A549 (cell line): ENCODE results near the gene UBE3B.

Source experiments
- CEBPB ChIP-seq, 2 experiments: fragments of >200 bp in 1 of 2; sonication (Bioruptor Twin) in 1 of 2; formaldehyde crosslinking in 1 of 2; IDR thresholded peaks; 2 replicates each; pipeline ENCODE4 v1.6.1; 2012 to 2016
- HDAC2 ChIP-seq: fragments of 200-600 bp; sonication (generic); IDR thresholded peaks from 2 replicates; pipeline ENCODE4 v1.6.1; 2016
- HOXA7 ChIP-seq: fragments of 250-450 bp; sonication (Bioruptor Pico); IDR thresholded peaks from 2 replicates; pipeline ENCODE4 v1.5.0; 2020; ENCODE audit warnings: mild to moderate bottlenecking, moderate library complexity
- MAFK ChIP-seq: fragments of 450-650 bp; IDR thresholded peaks from 2 replicates; pipeline ENCODE4 v1.6.1; 2014; ENCODE audit not compliant: partially characterized antibody
- MAZ ChIP-seq: fragments of 150-350 bp; IDR thresholded peaks from 2 replicates; pipeline ENCODE4 v1.6.1; 2014; ENCODE audit warnings: antibody characterized with exemption, low read depth, low read length, borderline replicate concordance
- POLR2AphosphoS2 ChIP-seq: conservative IDR thresholded peaks from 2 replicates; pipeline ENCODE4 v1.6.1; 2012; ENCODE audit warnings: low read length, improper control_type of control experiment, inconsistent platforms
- RCOR1 ChIP-seq: fragments of 150-350 bp; IDR thresholded peaks from 2 replicates; pipeline ENCODE4 v1.6.1; 2014; ENCODE audit warnings: antibody characterized with exemption, low read length, low read depth
- SMC3 ChIP-seq: fragments of >200 bp; sonication (Bioruptor Twin); formaldehyde crosslinking; IDR thresholded peaks from 3 replicates; pipeline ENCODE4 v1.6.1; 2018; ENCODE audit warnings: inconsistent platforms
- TP53 ChIP-seq: fragments of 250-450 bp; sonication (Bioruptor Pico); IDR thresholded peaks from 2 replicates; pipeline ENCODE4 v1.5.0; 2021; ENCODE audit warnings: mild to moderate bottlenecking, moderate library complexity
- ZNF302 ChIP-seq: fragments of 250-450 bp; sonication (Bioruptor Pico); IDR thresholded peaks from 2 replicates; pipeline ENCODE4 v1.9.0; 2021; ENCODE audit warnings: inconsistent platforms, mild to moderate bottlenecking, moderate library complexity
- TF ChIP-seq, protein P1 (sequence below): fragments of >200 bp; sonication (Bioruptor Twin); formaldehyde crosslinking; IDR thresholded peaks from 3 replicates; pipeline ENCODE4 v1.5.1; 2016
- TF ChIP-seq, protein P2 (sequence below): fragments of 200-600 bp; sonication (generic); IDR thresholded peaks from 2 replicates; pipeline ENCODE4 v1.6.1; 2016; ENCODE audit warnings: antibody characterized with exemption, mild to moderate bottlenecking, moderate library complexity

DNA sequence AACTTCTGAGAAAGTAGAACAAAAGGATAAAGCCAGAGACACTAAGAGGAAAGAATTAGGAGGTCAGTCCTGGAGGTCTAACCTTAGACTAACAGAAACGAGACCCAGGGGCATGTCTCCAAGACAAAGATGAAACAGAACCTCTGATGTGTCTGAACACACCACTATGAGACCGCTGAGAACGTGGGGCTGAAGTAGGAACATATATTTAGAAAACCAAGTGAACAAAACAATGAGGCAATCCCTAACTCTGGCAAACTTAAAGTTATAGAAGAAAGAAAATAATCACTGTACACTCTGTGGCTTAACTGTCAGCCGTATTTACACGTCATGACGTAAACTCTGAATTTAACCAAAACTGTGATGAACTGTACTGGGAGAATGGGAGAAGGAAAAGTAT lies 18.2 kb upstream of the UBE3B start:
- TF ChIP-seq, protein P1, sequence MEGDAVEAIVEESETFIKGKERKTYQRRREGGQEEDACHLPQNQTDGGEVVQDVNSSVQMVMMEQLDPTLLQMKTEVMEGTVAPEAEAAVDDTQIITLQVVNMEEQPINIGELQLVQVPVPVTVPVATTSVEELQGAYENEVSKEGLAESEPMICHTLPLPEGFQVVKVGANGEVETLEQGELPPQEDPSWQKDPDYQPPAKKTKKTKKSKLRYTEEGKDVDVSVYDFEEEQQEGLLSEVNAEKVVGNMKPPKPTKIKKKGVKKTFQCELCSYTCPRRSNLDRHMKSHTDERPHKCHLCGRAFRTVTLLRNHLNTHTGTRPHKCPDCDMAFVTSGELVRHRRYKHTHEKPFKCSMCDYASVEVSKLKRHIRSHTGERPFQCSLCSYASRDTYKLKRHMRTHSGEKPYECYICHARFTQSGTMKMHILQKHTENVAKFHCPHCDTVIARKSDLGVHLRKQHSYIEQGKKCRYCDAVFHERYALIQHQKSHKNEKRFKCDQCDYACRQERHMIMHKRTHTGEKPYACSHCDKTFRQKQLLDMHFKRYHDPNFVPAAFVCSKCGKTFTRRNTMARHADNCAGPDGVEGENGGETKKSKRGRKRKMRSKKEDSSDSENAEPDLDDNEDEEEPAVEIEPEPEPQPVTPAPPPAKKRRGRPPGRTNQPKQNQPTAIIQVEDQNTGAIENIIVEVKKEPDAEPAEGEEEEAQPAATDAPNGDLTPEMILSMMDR, result no peak
- TF ChIP-seq CEBPB (IDR thresholded peaks at IDR 0.05) (no peak), ZNF302 (CRISPR knock-in tag) (no peak), HOXA7 (CRISPR knock-in tag) (no peak), POLR2AphosphoS2 (no peak), MAFK (no peak), SMC3 (no peak), HDAC2 (no peak), MAZ (no peak), RCOR1 (no peak), TP53 (CRISPR knock-in tag) (no peak)
- TF ChIP-seq, protein P2, sequence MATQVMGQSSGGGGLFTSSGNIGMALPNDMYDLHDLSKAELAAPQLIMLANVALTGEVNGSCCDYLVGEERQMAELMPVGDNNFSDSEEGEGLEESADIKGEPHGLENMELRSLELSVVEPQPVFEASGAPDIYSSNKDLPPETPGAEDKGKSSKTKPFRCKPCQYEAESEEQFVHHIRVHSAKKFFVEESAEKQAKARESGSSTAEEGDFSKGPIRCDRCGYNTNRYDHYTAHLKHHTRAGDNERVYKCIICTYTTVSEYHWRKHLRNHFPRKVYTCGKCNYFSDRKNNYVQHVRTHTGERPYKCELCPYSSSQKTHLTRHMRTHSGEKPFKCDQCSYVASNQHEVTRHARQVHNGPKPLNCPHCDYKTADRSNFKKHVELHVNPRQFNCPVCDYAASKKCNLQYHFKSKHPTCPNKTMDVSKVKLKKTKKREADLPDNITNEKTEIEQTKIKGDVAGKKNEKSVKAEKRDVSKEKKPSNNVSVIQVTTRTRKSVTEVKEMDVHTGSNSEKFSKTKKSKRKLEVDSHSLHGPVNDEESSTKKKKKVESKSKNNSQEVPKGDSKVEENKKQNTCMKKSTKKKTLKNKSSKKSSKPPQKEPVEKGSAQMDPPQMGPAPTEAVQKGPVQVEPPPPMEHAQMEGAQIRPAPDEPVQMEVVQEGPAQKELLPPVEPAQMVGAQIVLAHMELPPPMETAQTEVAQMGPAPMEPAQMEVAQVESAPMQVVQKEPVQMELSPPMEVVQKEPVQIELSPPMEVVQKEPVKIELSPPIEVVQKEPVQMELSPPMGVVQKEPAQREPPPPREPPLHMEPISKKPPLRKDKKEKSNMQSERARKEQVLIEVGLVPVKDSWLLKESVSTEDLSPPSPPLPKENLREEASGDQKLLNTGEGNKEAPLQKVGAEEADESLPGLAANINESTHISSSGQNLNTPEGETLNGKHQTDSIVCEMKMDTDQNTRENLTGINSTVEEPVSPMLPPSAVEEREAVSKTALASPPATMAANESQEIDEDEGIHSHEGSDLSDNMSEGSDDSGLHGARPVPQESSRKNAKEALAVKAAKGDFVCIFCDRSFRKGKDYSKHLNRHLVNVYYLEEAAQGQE, result no peak
